Activated CD4-positive, alpha-beta T cell treated with anti-CD3 and anti-CD28 coated beads for 24 hours (primary cell): ENCODE results near the gene OSTF1.
A peak's percentile ranks its signal among the peaks of the same experiment; 100 is the strongest.

Experiments
- DNase-seq, 2 donors: peaks; one replicate each; pipeline ENCODE4 v3.0.0-alpha.2; 2020; ENCODE audit warnings: low read depth in 2 of 2

The OSTF1 gene

GRCh38 chr9:75087824-75088645 is at the start of gene OSTF1, which contains the start of gene NMRK1:
Gene OSTF1 (plus strand): TSS chr9:75088514. CDS start chr9:75088693, 179 bp downstream.
Gene NMRK1 (minus strand): TSS chr9:75088155. CDS start chr9:75083115, 5,040 bp downstream.
- peak; percentile 82 to 83 for DNase-seq

GRCh38 chr9:75039009-75039408 is 49.3 kb upstream of the OSTF1 start:
- no peak for DNase-seq

GRCh38 chr9:75039801-75040200 is 48.5 kb upstream of the OSTF1 start:
- DNase-seq = no peak

- DNase-seq = no peak
These were observed 47.3 kb upstream of the OSTF1 start for GRCh38 chr9:75041041-75041440.

GRCh38 chr9:75046725-75047345 is 41.5 kb upstream of the OSTF1 start:
- no peak for DNase-seq

GRCh38 chr9:75047506-75047905 is 40.8 kb upstream of the OSTF1 start:
- no peak for DNase-seq

GRCh38 chr9:75051285-75051684 is 37.0 kb upstream of the OSTF1 start:
- no peak for DNase-seq

GRCh38 chr9:75053869-75054268 is 34.4 kb upstream of the OSTF1 start:
- no peak for DNase-seq

GRCh38 chr9:75054368-75055001 is 33.8 kb upstream of the OSTF1 start:
- DNase-seq = no peak

- DNase-seq = no peak
These were observed 27.1 kb upstream of the OSTF1 start for GRCh38 chr9:75061169-75061568.

- no peak for DNase-seq
These were observed 24.6 kb upstream of the OSTF1 start for GRCh38 chr9:75063556-75064305.

GRCh38 chr9:75064307-75065025 is 23.8 kb upstream of the OSTF1 start:
- DNase-seq = no peak

GRCh38 chr9:75065510-75065909 is 22.8 kb upstream of the OSTF1 start:
- no peak for DNase-seq

- DNase-seq = no peak
These were observed 20.4 kb upstream of the OSTF1 start for GRCh38 chr9:75067894-75068293.

- DNase-seq = no peak
These were observed 19.1 kb upstream of the OSTF1 start for GRCh38 chr9:75069171-75069570.

GRCh38 chr9:75071530-75072122 is 16.7 kb upstream of the OSTF1 start:
- DNase-seq = peak in 1 of 2 donors; percentile 52

- DNase-seq = no peak
These were observed 15.4 kb upstream of the OSTF1 start for GRCh38 chr9:75072895-75073294.

- no peak for DNase-seq
These were observed 6.7 kb upstream of the OSTF1 start for GRCh38 chr9:75081632-75082031.

GRCh38 chr9:75083188-75083970 is 4.9 kb upstream of the OSTF1 start:
- no peak for DNase-seq

- DNase-seq = no peak
These were observed 4.1 kb upstream of the OSTF1 start for GRCh38 chr9:75084081-75084672.
